Pulmonary artery endothelial cell (primary cell): ENCODE measurements around the gene TCF7L2. TPM values are rescaled to one million over a fixed set of nuclear protein-coding genes. Genes with fewer than 3 reads are reported as not detected.

Experiments used
- DNase-seq: peaks from one replicate; pipeline ENCODE4 v3.0.0-alpha.2; 2011; ENCODE audit warnings: low read depth, low spot score
- total RNA-seq: library from RNA; depleted of rRNA; stranded (reverse); fragments of >200 nt; gene quantifications from 2 replicates; pipeline ENCODE4 v1.2.3, GENCODE V29; 2014

The TCF7L2 gene
- total RNA-seq, 1 donor from 2014 or later = 1.9 TPM

DNA sequence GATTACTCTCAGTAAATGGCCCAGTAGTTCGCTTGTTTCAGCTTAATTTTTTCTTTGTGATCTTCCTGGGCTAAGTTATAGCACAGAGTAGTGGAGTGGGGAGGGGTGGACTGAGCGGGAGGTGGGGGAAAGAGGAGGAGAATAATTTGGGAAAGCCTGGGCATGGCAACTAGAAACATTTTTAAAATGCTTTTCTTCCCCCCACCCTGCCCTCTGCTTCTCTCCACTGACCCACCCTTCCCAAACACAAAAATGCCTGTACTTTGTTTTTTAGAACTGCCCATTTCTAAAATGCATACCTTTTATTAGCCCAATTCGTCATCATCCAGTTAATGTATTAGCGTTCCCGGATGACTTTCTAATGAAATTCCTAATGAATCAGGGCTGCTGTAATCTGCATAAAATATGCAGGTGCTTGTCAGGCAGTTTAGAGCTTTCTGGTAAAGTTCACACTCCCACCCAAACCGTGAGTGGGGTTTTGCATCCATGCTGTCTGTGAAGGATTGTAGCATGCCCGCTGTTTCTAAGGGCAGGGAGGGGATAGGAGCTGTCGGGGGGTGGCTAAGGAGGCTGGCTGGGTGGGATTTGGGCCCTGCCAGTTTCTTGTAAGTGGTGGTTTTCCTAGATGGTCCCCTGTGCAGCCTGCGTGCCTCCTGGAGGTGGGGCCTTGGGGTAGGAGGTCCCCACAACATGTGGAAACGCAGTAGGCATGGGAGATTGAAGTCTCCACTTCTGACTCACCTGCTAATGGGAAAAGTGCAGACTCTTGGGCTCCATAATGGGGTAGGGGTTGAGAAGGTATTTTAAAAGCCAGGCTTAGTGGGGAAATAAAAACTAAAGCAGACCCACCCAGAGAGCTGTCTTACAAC lies 190.3 kb downstream of the TCF7L2 start:
- DNase-seq = no peak

DNA sequence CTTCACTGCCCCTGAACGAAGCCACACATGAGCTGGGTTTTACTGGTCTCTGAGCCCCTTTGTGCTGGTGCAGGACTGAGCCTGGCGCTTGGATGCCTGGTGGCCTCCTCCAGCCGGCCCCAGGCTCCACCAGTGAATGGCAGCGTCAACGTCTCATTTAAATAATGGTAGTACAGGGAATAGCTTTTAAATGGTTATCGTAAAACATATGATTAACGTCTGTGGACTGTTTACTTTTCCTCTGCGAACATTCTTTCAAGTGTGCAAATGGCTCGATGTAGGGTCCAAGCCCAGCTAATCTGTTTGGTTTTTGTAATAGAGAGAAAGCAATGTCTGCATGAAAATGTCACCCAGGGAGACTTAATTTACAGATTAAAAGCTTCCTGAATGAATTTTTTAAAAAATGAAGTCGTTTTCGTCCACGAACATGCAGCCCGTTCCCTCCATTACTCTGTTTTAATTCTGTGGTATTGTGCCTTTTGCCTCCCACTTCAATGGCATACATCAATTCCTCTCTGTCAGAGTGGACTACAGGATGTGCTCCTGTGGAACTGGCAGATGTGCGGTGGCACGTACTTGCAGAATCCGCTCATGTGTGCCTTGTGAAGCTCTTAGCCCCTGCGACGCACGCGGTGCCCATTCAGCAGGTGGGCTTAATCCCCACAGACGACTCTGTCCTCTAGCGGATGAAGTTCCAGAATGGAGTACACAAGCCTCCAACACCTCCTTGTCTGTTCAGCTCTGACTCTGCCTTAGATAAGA lies 192.7 kb downstream of the TCF7L2 start:
- DNase-seq = no peak

DNA sequence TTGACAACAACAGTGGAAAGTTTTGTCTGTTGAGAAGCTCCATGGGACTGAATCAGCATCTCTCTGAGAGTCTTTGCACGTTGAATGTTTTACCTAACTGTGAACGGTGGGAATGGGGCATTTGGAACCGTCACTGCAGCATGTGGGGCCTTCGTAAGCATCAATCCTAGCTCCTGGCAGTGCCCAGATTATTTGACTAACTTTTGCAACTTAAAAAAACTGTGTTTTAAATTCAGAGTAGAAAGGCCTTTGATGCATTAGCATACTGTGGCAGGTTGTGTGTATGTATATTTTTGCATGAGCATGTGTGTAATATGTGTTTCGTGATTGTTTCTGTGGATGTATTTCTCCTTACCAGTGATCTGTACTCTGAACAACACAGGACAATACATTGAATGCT lies 194.5 kb downstream of the TCF7L2 start:
- DNase-seq = no peak

DNA sequence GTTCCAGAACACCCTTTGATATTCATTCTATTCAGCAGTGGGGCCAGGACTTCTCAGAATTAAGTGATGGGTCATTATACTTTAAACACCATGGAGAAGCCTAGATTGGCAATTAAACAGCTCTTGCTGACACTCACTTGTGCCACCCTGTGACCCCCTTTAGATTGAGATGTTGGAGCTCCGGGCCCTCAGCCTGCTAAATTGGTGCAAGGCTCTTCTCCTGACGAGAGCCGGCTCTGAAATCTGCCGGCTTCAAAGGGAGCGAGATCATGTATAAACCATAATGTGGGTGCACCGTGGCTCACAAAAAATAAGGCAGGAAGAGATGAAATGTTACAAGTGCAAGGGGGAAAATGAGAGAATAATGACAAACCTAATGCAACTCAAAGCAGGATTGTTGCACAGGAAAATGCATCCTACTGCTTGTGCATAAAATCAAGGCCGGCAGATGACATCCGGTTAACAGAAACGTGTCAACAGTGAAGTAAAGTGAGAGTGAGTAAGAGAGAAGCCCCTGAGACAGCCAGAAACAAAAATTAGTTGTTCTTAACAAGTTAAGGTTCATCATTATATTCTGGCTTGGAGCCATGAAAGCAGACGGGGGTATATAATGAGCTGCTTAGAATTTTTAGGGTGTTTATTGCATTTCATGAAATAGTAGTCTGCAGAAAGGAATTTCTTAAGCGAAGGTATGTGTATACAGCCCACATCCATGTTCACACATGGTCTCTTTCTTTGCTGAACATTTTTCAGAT lies 198.2 kb downstream of the TCF7L2 start:
- no peak for DNase-seq

DNA sequence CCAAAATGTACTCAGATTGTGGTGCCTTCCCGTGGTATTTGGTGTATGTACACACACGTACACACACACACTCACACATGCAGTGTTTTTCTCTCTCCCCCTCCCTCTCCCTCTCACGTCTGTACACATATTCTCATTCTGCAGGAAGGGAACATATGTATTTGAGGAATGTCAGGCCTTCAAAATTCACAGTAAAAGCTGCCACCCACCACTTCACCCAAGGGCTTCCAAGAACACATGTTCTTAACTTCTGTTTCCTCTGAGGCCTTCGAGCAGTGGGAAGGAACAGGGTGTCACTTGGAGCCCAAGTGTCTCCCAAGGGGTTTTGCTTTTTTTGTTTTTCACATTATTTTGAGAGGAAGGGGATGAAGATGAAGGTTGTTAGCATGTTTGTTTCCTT lies 198.9 kb downstream of the TCF7L2 start:
- no peak for DNase-seq

DNA sequence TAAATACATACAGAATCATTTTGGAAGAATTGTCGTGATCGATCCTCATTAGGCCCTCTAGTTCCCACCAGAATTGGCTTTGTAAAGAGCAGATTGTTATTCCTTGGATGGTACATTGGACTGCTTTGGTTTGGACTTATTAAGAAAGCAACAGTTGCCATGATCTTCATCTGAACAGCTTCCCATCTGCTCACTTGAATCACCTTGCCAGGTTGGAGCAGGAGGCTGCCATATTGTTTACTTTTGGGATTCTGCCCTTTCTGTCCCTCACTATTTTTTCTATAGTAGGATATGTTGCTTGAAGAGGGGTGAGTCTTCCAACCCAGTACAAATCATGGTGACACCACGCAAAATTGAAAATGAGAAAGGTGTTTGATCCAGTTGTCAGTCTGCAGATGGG lies 199.6 kb downstream of the TCF7L2 start:
- no peak for DNase-seq

DNA sequence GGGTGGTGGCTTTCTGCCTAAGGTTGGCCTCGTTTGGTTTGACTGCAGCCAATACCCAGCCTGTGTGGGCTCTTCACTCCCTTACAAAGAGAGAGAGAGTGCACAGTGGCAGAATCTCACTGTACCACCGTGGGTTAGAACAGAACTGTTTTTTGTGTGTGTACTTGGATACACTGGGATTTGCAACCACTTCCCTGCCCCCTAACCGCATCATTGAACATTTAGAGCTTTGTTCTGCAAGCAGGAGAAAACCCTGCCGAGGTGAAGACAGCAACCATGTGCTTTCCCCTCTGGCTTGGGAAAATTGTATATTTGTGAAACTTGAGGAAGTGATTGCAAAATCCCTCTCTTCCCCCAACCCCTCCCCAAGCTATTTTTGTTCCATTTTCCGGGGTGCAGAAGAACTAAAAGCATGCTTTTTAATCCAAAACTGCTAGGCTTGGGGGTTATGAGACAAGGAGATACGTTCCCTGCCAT lies 201.2 kb downstream of the TCF7L2 start:
- DNase-seq = no peak

DNA sequence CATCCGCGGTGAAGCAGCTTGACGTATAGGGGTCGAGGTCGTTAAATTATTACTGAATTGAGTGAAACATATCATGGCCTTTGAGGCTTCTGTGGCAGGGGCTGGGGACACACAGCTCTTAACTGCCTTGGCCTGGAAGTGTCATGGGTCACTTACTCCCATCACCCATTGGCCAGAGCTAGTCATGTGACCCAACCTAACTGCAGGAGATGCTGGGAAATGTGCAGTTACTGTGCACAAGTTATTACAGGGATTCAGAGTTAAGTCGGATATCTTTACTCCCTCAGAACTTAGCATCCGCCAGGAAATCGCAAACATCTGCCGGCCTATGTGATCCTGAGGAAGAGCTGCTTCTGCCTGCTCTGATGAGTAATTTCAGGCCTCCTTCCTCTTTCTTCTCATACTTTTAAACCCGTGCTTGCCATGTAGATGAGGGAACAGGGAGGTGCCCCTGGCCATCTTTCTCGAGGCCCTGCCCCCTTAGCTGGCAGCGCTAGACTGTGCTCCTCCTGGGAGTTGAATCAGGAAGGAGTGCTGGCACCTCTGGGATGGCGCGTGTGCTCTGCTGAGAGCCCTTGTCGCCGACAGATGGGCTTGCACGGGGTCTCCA lies 203.6 kb downstream of the TCF7L2 start:
- no peak for DNase-seq

DNA sequence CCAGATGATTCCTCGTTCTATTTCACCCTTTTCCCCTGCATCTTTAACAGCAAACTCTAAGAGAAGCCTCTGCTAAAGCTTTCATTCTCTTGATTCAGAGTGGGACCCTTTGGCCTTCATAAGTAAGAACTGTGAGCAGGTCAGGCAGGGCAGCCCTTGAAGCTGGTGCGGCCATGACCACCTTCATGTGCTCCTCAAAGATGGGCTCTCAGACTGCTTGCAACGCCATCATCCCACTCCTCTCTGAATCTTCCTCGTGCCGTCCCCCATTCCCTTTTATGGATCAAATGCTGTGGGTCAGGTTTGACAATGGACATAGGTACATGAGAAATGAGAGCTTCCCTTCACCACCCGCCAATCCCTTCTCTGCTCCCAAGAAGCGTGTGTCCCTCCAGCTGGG lies 207.4 kb downstream of the TCF7L2 start:
- no peak for DNase-seq

DNA sequence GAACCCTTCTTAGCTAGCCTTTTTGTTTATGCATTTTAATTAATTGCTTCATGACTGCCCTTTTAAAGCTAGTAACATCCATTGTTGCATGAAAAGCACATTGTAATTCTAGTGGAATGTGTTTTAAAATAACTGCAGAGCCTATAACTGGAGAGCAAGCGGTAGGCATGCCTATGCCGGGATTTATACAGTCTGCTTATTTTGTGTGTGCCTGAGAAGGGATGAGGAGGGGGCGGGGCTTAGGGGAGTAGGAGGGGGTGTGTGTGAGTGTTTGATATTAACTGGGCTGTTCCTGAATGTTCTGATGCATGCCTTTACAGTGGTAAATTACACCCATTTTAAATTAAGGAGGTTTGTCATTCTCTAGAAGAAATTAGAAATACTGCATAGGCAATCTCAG lies 208.1 kb downstream of the TCF7L2 start:
- no peak for DNase-seq

DNA sequence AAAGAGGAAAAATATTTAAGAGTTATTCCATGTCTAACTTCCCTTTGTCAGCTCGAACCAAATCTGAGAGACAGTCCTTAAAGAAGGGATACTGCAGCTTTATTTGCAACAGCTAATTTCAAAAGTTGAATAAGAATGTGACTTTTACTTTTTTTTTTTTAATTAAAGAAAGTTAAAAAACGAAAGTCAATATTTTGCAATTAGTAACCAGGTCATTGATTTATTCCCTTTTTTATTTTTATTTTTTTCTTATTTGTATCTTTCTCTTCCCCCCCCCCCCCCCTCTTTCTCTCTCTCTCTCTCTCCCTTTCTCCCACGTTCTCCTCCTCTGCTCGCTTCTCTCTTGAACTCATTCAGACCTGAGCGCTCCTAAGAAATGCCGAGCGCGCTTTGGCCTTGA lies 209.5 kb downstream of the TCF7L2 start:
- no peak for DNase-seq

DNA sequence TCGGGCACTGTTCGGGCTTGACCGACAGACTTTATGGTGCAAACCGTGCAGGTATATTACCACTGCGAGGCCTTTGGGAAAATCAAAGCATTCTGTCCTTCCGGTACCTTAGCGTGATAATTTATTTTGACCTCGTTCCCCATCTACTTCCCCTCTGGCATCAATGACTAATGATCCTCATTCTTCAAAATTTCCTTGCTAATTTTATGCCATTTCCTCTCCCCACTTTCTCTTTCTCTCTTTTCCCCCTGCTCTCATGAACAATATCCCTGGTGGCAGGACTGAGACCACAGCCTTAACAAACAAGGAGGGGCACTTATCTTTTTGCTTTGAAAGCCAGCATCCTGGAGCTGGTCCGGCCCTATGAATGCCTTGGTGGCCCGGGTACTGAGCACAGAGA lies 210.6 kb downstream of the TCF7L2 start:
- no peak for DNase-seq

DNA sequence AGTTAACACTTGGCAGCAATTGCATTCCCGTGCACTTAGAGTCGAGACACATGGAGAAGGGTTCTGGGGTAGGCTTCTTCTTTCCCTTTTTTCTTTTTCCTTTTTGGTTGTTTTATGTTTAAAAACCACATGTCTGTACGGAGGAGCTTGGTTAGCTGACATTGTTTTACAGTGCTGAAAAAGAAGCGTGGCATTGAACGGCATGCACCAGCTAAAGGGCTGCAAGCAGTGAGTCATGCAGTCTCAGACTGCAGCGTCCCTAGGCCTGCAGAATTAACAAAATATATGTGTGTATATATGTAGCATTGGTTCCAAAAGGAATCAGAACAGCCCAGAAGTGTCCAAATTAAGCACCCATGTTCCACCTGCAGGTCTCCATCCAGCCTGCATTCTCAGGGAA lies 211.0 kb downstream of the TCF7L2 start:
- DNase-seq = no peak

DNA sequence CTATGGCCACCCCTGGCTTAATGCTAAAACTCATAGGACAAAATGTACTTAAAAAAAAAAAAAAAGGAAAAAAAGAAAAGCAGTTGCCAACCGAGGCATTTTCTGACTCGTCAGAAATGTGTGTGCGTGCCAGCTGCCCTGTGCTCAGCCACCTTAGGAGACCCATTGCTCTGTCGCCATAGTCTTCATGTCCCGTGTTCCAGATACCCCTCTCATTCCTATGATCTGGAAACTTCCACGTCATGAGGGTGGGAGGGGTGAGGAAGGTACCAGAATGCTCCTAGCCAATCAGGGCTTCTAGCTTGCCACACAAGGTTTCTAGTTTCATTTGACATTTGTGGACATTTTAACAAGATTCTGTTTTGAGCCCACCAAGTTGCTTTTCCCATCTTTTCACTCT lies 212.9 kb downstream of the TCF7L2 start:
- no peak for DNase-seq

DNA sequence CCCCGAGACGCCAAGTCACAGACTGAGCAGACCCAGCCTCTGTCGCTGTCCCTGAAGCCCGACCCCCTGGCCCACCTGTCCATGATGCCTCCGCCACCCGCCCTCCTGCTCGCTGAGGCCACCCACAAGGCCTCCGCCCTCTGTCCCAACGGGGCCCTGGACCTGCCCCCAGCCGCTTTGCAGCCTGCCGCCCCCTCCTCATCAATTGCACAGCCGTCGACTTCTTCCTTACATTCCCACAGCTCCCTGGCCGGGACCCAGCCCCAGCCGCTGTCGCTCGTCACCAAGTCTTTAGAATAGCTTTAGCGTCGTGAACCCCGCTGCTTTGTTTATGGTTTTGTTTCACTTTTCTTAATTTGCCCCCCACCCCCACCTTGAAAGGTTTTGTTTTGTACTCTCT lies 215.6 kb downstream of the TCF7L2 start:
- DNase-seq = no peak

DNA sequence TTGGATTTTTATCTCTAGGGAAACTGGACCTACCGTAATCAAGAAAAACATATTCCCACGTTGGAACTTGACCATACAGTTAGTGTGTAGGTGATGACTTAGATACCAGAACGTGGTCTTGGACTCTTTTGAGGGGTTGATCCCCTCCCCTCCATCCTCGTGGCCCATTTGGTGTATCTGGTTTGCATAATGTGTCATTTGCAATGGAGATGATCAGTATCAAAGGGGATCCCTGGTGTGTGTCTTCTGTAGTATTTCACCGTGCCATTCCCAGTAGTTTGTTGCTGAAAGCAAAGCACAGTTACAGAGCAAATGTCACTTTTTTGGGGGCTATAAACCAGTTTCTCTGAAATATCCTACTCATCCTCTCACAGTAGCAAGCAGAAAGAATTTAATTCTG lies 217.7 kb downstream of the TCF7L2 start:
- no peak for DNase-seq

DNA sequence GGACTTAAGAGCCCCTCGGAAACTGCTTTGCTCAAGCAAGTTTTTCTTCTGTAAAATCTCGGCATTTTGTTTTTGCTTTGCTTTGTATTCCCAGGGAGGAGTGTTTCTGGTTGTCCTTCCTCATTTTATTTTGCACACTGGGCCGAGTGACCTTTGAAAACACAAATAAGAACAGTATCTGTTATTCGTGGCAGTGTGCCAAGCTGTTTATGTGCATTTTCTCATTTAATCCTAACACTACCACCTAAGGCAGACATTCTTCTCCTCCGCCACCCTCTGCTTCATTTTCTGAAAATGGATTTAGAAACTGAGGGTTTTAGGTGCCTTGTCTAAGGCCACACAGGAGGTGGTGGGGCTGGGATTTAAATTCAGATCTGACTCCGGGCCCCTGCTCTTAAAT lies 218.5 kb downstream of the TCF7L2 start:
- DNase-seq = no peak

DNA sequence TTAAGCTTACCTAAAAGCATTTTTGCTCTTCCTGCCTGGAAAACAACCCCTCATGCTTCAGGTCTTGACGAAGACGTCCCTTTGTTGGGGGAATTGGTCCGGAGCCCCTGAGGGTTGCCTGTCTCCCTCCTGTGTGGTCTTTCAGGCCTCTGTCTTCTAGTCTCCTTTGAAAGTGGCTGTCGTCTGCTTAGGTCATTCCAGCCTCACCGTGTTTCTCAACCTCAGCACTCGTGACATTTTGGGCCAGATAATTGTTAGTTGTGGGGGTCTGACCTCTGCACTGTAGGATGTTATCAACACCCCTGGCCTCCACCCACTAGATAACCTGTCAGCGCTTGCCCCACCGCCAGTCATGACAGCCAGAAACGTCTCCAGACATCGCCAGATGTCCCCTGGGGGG lies 219.1 kb downstream of the TCF7L2 start:
- no peak for DNase-seq

DNA sequence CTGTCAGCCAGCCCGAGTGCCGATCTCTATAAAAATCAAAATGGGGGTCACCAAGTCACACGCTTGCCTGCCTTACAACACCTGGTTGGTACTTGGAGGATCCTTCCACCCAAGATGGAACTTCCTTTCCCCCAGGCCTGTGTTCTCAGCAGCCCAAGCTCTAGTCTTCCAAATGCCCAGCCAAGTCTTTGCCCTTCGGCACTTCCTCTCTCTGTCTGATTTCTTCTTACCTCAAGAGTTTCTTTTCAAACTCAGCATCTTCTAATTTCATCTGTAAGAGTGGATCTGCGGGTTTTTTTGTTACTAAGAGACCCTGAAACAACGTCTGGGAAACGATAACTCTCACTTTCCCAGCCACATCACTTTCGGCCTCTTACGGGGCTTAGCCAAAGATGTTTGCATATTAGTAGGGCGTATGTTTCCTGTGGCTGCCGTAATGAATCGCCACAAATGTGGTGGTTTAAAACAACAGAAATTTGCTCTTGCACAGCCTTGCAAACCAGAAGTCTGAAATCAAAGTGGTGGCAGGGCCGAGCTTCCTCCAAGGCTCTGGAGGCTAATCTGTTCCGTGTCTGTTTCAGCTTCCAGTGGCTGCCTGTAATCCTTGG lies 219.9 kb downstream of the TCF7L2 start:
- DNase-seq = no peak

DNA sequence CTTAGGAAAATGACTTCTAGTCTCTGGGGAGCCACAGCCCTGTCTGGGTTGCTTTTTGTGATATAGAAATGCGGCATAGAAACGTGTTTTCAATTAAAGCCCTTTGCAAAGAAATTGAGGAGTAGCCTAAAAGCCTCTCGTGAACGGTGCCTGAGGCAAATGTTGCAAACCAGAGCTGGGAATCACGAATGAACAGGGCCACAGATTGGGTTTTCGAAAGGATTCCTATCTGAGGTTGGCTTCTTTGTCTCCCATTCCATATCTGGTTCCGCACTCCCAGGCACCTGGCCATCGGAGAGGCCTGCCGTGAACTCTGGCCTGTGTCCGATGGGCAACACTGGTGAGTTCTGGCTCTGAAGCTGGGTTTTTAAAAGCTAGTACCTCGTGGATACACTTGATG lies 221.6 kb downstream of the TCF7L2 start:
- no peak for DNase-seq

DNA sequence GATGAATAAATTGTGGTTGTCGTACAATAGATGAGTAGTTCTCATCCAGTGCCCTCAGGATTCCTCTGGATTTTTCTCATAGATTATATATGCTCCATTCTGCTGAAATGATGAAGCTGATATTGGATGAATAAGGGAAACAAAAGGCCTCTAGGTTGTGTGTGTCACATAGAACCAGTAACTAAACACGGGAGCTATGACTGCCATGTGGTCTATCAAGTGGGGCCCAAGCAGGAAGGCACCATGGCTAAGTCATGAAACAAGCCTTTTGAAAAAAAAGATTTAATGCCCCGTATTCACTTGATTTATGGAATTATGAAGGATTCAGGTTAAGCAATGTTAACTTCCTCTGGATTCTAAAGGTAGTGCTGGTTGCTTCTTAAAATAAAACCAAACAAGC lies 225.1 kb downstream of the TCF7L2 start:
- DNase-seq = no peak
